Liver (tissue), 9 donors: Measurements from ENCODE around the gene CS. TPM values are rescaled to one million over a fixed set of nuclear protein-coding genes. Genes with fewer than 3 reads are reported as not detected.
A peak's percentile ranks its signal among the peaks of the same experiment; 100 is the strongest.

Experiments
- DNase-seq: peaks from one replicate; pipeline ENCODE4 v3.0.0-alpha.2; 2017; ENCODE audit warnings: low spot score
- H3K27ac ChIP-seq, 2 donors: one replicate each; pipeline ENCODE4 v1.7.0; 2013; ENCODE audit warnings: inconsistent platforms in 2 of 2, low read length in 2 of 2, control low read depth in 1 of 2, low read depth in 1 of 2, mild to moderate bottlenecking in 1 of 2
- H3K27me3 ChIP-seq, 4 donors: one replicate each; pipeline versions ENCODE4 v1.6.1 to v1.7.0; 2013; ENCODE audit warnings: low read length in 3 of 4, inconsistent platforms in 1 of 4, mild to moderate bottlenecking in 1 of 4, moderate library complexity in 1 of 4; ENCODE audit not compliant: control insufficient read depth in 4 of 4, insufficient read depth in 4 of 4
- H3K36me3 ChIP-seq, 4 donors: one replicate each; pipeline versions ENCODE4 v1.6.1 to v1.7.0; 2013; ENCODE audit warnings: low read length in 3 of 4, mild to moderate bottlenecking in 3 of 4, low read depth in 1 of 4, moderate library complexity in 1 of 4; ENCODE audit not compliant: control insufficient read depth in 4 of 4, insufficient read depth in 3 of 4
- H3K4me1 ChIP-seq, 4 donors: one replicate each; pipeline versions ENCODE4 v1.6.1 to v1.7.0; 2013; ENCODE audit warnings: low read length in 3 of 4, mild to moderate bottlenecking in 3 of 4, moderate library complexity in 1 of 4; ENCODE audit not compliant: control insufficient read depth in 4 of 4, insufficient read depth in 4 of 4
- H3K4me3 ChIP-seq, 3 donors: one replicate each; pipeline versions ENCODE4 v1.6.1 to v1.7.0; 2013; ENCODE audit warnings: low read length in 3 of 3, control low read depth in 1 of 3, low read depth in 1 of 3, mild to moderate bottlenecking in 1 of 3
- H3K9ac ChIP-seq, 2 donors: one replicate each; pipeline ENCODE4 v1.7.0; 2013; ENCODE audit warnings: low read length in 2 of 2, mild to moderate bottlenecking in 2 of 2, moderate library complexity in 2 of 2, control low read depth in 1 of 2, low read depth in 1 of 2
- H3K9me3 ChIP-seq, 4 donors: one replicate each; pipeline versions ENCODE4 v1.6.1 to v1.7.0; 2013; ENCODE audit warnings: low read length in 3 of 4; ENCODE audit not compliant: control insufficient read depth in 4 of 4
- EGR1 ChIP-seq, 2 donors: IDR thresholded peaks; 2 replicates each; pipeline ENCODE4 v1.6.1; 2016 to 2018; ENCODE audit warnings: antibody characterized with exemption in 2 of 2, low read depth in 2 of 2
- FOXA1 ChIP-seq: IDR thresholded peaks from 2 replicates; pipeline ENCODE4 v1.6.1; 2016; ENCODE audit warnings: antibody characterized with exemption
- FOXA2 ChIP-seq: IDR thresholded peaks from 2 replicates; pipeline ENCODE4 v1.6.1; 2016; ENCODE audit warnings: antibody characterized with exemption
- HNF4A ChIP-seq, 2 donors: conservative IDR thresholded peaks; 2 replicates each; pipeline ENCODE4 v1.6.1; 2016; ENCODE audit warnings: antibody characterized with exemption in 2 of 2, mild to moderate bottlenecking in 2 of 2
- HNF4G ChIP-seq: IDR thresholded peaks from 2 replicates; pipeline ENCODE4 v1.6.1; 2016; ENCODE audit warnings: antibody characterized with exemption
- JUND ChIP-seq, 2 donors: IDR thresholded peaks; 2 replicates each; pipeline ENCODE4 v1.6.1; 2016; ENCODE audit warnings: antibody characterized with exemption in 2 of 2
- NR2F2 ChIP-seq: IDR thresholded peaks from 2 replicates; pipeline ENCODE4 v1.6.1; 2016; ENCODE audit warnings: antibody characterized with exemption
- RXRA ChIP-seq, 2 donors: IDR thresholded peaks; 2 replicates each; pipeline ENCODE4 v1.6.1; 2017 to 2018; ENCODE audit warnings: antibody characterized with exemption in 2 of 2, mild to moderate bottlenecking in 1 of 2
- SP1 ChIP-seq: IDR thresholded peaks from 2 replicates; pipeline ENCODE4 v1.6.1; 2018; ENCODE audit warnings: antibody characterized with exemption, mild to moderate bottlenecking
- TAF1 ChIP-seq: conservative IDR thresholded peaks from 2 replicates; pipeline ENCODE4 v1.6.1; 2016; ENCODE audit warnings: antibody characterized with exemption, mild to moderate bottlenecking
- YY1 ChIP-seq: IDR thresholded peaks from 2 replicates; pipeline ENCODE4 v1.6.1; 2016; ENCODE audit warnings: antibody characterized with exemption, mild to moderate bottlenecking
- WGBS: extraction: QIAGEN DNeasy Blood & Tissue Kit; methylation state at CpG from one replicate; pipeline ENCODE4 v1.1.7; 2013; 5-methylcytosine and 5-hydroxymethylcytosine counted together
- polyA plus RNA-seq, 2 donors: library from polyadenylated mRNA; stranded (reverse) in 1 of 2; unstranded in 1 of 2; fragments of 200-250 nt in 1 of 2; fragments of >200 nt in 1 of 2; fragmentation: Nextera tagmentation in 1 of 2; extraction: Ambion mirVana in 1 of 2; gene quantifications; one replicate each; pipeline versions ENCODE4 v1.2.1 to v1.2.3, GENCODE V29; 2013 to 2015
- total RNA-seq, 2 donors: library from RNA; depleted of rRNA; stranded (reverse); fragments of >200 nt; gene quantifications; one replicate each; pipeline ENCODE4 v1.2.3, GENCODE V29; 2014
- TF ChIP-seq, protein P1 (sequence below): IDR thresholded peaks from 2 replicates; pipeline ENCODE4 v1.6.1; 2016; ENCODE audit warnings: antibody characterized with exemption
- TF ChIP-seq, protein P2 (sequence below): fragments of 150-350 bp; IDR thresholded peaks from 2 replicates; pipeline ENCODE4 v1.5.1; 2017; ENCODE audit warnings: improper control_type of control experiment, low read depth, low read length; ENCODE audit not compliant: missing input control
- TF ChIP-seq, protein P3 (sequence below): IDR thresholded peaks from 2 replicates; pipeline ENCODE4 v1.6.1; 2016; ENCODE audit warnings: antibody characterized with exemption
- TF ChIP-seq, protein P4 (sequence below): IDR thresholded peaks from 2 replicates; pipeline ENCODE4 v1.6.1; 2016; ENCODE audit warnings: antibody characterized with exemption
- donor health status: healthy.
- donor health status: healthy.
- donor health status: healthy.
- donor health status: healthy.
- donor health status: healthy.

CS gene
- total and polyA plus RNA-seq, 4 donors, result 33.8 to 79.9 (median 47.5) TPM

DNA sequence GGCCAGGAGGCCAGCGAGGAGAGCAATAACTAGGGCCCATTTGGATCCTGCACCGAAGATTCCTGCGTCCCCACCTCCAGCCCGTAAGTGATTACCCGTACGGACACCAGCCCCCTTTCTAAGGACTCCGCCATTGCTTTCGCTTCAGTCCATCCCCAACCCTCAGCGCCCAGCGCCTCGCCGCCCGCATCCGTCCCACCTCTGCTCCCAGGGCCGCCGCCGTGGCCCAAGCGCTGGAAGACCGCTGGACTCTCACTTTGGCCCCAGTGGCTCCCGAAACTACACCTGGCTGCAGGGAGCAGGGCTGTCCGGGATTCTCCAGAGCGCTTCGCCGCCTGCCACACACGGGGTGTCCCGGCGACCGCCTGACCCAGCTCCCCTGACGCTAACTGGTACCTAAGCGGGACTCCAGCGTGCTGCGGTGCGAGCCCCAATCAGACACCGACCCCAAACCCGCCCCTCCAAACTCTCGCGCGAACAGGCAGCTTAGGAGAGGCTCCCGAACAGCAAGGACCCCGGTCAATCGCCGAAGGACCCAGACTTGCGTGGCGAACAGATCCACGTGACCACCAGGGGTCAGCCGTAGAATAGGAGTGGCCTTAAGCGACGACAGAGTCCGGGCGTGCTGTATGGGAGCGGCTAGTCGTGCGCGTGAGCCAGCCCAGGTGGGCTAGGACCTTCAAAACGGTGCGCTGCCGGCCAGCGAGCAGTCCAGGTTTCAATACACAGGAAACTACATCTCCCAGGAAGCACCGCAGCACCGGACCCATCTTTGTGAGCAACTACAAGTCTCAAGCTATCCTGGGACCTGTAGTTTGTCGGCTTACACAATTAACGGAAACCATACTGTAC, 15.7 kb upstream of the CS start, which contains the start of gene CNPY2 (continued):
- peak; percentile 73 to 78 for TF ChIP-seq RXRA (IDR thresholded peaks at IDR 0.05)
- TF ChIP-seq, protein P1, sequence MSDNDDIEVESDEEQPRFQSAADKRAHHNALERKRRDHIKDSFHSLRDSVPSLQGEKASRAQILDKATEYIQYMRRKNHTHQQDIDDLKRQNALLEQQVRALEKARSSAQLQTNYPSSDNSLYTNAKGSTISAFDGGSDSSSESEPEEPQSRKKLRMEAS, result peak; percentile 85
- TF ChIP-seq JUND (IDR thresholded peaks at IDR 0.05), result peak in 1 of 2 donors; percentile 37
- peak; percentile 78 for TF ChIP-seq SP1
- peak; percentile 92 for TF ChIP-seq YY1
- peak; percentile 56 for TF ChIP-seq NR2F2
- no peak for TF ChIP-seq FOXA2

DNA sequence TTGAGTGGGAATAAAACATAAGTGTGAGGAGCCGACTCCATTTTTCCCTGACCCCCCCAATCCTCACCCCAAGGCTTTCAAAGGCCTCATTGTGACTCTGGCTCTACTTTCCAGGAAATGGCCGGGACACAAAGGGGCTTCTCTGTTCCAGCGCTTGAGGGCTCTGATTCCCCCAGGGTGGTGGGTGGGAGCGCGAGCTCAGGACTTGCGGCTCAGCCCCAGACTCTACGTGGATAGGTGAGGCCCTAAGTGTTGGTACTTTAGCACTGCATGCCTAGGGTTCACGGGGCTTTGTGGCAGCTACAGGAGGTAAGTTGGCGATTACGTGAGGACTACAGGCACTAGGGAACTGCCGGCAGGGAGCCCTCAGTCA, 15.1 kb upstream of the CS start:
- no peaks in the 10 kb centered on the region for H3K9me3 ChIP-seq
- H3K27me3 ChIP-seq, result no peaks in the 10 kb centered on the region
- DNase-seq, result no peak
- peak overlapping the region; percentile 72 to 88 for H3K9ac ChIP-seq
- H3K36me3 ChIP-seq, result peaks cover 17 to 35% (median 25%) of the 10 kb centered on the region in 4 donors
- H3K4me1 ChIP-seq, result peaks cover 0 to 20% (median 14%) of the 10 kb centered on the region in 4 donors
- WGBS, result under 1% methylated on average over 11 of the region's 11 CpGs
- H3K27ac ChIP-seq, result peak overlapping the region; percentile 86 to 98
- TF ChIP-seq TAF1 (no peak), EGR1 (IDR thresholded peaks at IDR 0.05; ENCODE audit: low read depth in 2 of 2) (no peak), FOXA2 (no peak), JUND (IDR thresholded peaks at IDR 0.05) (no peak), FOXA1 (no peak), HNF4A (conservative IDR thresholded peaks at IDR 0.05) (no peak), SP1 (no peak), HNF4G (no peak), YY1 (no peak)
- TF ChIP-seq, protein P2, sequence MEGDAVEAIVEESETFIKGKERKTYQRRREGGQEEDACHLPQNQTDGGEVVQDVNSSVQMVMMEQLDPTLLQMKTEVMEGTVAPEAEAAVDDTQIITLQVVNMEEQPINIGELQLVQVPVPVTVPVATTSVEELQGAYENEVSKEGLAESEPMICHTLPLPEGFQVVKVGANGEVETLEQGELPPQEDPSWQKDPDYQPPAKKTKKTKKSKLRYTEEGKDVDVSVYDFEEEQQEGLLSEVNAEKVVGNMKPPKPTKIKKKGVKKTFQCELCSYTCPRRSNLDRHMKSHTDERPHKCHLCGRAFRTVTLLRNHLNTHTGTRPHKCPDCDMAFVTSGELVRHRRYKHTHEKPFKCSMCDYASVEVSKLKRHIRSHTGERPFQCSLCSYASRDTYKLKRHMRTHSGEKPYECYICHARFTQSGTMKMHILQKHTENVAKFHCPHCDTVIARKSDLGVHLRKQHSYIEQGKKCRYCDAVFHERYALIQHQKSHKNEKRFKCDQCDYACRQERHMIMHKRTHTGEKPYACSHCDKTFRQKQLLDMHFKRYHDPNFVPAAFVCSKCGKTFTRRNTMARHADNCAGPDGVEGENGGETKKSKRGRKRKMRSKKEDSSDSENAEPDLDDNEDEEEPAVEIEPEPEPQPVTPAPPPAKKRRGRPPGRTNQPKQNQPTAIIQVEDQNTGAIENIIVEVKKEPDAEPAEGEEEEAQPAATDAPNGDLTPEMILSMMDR, result no peak
- TF ChIP-seq, protein P3, sequence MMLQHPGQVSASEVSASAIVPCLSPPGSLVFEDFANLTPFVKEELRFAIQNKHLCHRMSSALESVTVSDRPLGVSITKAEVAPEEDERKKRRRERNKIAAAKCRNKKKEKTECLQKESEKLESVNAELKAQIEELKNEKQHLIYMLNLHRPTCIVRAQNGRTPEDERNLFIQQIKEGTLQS, result no peak
- TF ChIP-seq, protein P4, sequence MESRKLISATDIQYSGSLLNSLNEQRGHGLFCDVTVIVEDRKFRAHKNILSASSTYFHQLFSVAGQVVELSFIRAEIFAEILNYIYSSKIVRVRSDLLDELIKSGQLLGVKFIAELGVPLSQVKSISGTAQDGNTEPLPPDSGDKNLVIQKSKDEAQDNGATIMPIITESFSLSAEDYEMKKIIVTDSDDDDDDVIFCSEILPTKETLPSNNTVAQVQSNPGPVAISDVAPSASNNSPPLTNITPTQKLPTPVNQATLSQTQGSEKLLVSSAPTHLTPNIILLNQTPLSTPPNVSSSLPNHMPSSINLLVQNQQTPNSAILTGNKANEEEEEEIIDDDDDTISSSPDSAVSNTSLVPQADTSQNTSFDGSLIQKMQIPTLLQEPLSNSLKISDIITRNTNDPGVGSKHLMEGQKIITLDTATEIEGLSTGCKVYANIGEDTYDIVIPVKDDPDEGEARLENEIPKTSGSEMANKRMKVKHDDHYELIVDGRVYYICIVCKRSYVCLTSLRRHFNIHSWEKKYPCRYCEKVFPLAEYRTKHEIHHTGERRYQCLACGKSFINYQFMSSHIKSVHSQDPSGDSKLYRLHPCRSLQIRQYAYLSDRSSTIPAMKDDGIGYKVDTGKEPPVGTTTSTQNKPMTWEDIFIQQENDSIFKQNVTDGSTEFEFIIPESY, result no peak
- H3K4me3 ChIP-seq, result peak overlapping the region; percentile 67 to 81 (median 69)

DNA sequence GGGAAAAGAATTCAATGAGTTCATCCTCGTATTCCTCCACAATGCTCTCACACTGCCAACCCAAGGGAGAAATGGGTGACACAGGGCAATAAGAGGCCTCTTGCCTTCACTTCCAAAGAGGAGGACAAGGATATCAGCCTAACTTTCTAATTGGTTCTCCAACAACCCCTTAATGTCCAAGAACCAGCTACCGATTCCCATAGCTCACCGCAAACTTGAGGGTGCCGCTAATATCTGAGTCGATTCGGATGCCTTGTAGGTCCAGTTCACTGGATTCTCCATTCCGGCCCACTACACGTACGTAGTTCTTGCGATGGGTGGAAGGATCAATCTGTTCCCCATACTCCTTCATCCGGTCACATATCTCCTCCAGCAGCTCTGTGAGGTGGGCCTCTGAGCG, 10.9 kb upstream of the CS start:
- Histone ChIP-seq H3K36me3 (peaks cover 9 to 30% (median 20%) of the 10 kb centered on the region in 4 donors), H3K27me3 (no peaks in the 10 kb centered on the region), H3K9me3 (no peaks in the 10 kb centered on the region), H3K4me1 (peaks cover 0 to 26% (median 14%) of the 10 kb centered on the region in 4 donors), H3K9ac (no peak overlapping the region), H3K4me3 (no peak overlapping the region), H3K27ac (no peak overlapping the region)
- no peak for TF ChIP-seq FOXA1
- 97% methylated on average over 12 of the region's 12 CpGs for WGBS
- DNase-seq, result no peak
